ENCODE measurements around the gene ADARB2.

DNA sequence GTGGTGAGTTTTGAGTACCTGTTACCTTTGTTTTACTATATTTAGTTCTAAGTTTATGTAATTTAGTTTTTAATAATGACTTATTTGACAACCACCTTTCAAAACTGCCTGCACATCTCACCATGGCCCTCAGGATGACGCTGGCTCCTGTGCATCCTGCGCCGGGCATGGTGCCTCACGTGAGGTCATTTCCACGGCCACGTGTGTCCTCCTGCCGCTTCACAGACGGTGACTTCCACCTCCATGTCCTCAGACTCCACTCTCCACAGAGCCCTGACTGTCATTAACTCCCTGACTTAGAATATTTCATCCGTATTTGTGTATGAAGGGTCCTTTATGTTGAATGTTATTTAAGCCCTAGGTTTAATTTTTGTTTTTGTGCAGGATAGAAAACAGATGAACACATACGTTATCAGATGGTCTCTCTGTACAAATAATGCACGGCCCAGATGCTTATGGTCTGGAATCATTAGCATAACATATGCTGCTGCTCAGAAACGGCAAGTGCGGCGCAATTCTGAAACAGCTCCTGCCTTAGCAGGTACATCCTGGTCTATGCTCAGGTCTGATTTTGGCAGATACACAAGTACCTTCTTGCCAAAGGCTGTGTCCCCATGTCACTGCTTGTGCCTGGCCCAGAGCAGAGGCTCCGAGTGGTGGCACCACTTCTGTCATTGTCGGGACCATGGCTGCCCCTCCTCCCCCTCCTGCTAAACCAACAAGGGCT, 525.3 kb downstream of the ADARB2 start:
- TF ChIP-seq, protein P1, sequence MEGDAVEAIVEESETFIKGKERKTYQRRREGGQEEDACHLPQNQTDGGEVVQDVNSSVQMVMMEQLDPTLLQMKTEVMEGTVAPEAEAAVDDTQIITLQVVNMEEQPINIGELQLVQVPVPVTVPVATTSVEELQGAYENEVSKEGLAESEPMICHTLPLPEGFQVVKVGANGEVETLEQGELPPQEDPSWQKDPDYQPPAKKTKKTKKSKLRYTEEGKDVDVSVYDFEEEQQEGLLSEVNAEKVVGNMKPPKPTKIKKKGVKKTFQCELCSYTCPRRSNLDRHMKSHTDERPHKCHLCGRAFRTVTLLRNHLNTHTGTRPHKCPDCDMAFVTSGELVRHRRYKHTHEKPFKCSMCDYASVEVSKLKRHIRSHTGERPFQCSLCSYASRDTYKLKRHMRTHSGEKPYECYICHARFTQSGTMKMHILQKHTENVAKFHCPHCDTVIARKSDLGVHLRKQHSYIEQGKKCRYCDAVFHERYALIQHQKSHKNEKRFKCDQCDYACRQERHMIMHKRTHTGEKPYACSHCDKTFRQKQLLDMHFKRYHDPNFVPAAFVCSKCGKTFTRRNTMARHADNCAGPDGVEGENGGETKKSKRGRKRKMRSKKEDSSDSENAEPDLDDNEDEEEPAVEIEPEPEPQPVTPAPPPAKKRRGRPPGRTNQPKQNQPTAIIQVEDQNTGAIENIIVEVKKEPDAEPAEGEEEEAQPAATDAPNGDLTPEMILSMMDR (IDR thresholded peaks at IDR 0.05) = no peak
- TF ChIP-seq, protein P2, sequence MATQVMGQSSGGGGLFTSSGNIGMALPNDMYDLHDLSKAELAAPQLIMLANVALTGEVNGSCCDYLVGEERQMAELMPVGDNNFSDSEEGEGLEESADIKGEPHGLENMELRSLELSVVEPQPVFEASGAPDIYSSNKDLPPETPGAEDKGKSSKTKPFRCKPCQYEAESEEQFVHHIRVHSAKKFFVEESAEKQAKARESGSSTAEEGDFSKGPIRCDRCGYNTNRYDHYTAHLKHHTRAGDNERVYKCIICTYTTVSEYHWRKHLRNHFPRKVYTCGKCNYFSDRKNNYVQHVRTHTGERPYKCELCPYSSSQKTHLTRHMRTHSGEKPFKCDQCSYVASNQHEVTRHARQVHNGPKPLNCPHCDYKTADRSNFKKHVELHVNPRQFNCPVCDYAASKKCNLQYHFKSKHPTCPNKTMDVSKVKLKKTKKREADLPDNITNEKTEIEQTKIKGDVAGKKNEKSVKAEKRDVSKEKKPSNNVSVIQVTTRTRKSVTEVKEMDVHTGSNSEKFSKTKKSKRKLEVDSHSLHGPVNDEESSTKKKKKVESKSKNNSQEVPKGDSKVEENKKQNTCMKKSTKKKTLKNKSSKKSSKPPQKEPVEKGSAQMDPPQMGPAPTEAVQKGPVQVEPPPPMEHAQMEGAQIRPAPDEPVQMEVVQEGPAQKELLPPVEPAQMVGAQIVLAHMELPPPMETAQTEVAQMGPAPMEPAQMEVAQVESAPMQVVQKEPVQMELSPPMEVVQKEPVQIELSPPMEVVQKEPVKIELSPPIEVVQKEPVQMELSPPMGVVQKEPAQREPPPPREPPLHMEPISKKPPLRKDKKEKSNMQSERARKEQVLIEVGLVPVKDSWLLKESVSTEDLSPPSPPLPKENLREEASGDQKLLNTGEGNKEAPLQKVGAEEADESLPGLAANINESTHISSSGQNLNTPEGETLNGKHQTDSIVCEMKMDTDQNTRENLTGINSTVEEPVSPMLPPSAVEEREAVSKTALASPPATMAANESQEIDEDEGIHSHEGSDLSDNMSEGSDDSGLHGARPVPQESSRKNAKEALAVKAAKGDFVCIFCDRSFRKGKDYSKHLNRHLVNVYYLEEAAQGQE (IDR thresholded peaks at IDR 0.05; ENCODE audit: low read depth, low read length) = no peak
- TF ChIP-seq SMC3 (IDR thresholded peaks at IDR 0.05; ENCODE audit: low read depth, low read length) (no peak), GABPA (IDR thresholded peaks at IDR 0.05; ENCODE audit: low read depth) (no peak)
